ENCODE results near the gene PCMTD2.

Gene PCMTD2

DNA sequence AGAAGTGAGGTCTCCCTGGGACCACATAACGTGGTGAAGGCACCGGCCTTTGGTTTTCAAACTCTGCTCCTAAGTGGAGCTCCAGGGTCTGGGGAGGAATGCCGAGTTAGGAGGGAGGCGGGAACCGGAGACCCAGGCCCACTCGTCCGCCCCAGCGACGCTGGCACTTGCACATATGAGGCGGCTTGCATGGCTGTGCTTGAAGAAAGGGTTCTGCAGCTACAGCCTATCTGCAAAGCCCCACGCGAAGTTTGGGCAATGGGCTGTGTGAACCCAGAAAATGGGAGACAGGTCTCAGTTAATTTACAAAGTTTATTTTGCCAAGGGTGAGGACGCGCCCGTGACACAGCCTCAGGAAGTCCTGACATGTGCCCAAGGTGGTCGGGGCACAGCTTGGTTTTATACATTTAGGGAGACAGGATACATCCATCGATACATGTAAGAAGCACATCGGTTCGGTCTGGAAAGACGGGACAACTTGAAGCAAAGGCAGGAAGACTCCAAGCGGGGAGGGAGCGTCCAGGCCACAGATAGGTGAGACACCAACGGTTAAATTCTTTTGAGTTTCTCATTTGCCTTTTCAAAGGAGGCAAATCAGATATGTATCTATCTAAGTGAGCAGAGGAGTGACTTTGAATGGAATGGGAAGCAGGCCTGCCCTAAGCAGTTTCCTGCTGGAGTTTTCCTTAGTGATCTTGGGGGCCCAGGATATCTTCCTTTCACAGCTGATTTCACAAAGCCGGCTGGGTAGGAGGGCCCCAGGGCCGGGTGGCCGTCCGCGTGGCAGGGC lies 782 bp upstream of the PCMTD2 start:
- TF ChIP-seq, protein P1, sequence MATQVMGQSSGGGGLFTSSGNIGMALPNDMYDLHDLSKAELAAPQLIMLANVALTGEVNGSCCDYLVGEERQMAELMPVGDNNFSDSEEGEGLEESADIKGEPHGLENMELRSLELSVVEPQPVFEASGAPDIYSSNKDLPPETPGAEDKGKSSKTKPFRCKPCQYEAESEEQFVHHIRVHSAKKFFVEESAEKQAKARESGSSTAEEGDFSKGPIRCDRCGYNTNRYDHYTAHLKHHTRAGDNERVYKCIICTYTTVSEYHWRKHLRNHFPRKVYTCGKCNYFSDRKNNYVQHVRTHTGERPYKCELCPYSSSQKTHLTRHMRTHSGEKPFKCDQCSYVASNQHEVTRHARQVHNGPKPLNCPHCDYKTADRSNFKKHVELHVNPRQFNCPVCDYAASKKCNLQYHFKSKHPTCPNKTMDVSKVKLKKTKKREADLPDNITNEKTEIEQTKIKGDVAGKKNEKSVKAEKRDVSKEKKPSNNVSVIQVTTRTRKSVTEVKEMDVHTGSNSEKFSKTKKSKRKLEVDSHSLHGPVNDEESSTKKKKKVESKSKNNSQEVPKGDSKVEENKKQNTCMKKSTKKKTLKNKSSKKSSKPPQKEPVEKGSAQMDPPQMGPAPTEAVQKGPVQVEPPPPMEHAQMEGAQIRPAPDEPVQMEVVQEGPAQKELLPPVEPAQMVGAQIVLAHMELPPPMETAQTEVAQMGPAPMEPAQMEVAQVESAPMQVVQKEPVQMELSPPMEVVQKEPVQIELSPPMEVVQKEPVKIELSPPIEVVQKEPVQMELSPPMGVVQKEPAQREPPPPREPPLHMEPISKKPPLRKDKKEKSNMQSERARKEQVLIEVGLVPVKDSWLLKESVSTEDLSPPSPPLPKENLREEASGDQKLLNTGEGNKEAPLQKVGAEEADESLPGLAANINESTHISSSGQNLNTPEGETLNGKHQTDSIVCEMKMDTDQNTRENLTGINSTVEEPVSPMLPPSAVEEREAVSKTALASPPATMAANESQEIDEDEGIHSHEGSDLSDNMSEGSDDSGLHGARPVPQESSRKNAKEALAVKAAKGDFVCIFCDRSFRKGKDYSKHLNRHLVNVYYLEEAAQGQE (IDR thresholded peaks at IDR 0.05; ENCODE audit: insufficient read depth in 1 of 2, low read depth in 2 of 2, low read length in 2 of 2): no peak
- TF ChIP-seq SIN3A (IDR thresholded peaks at IDR 0.05; ENCODE audit: borderline replicate concordance, insufficient read depth, low read length) (no peak), POLR2AphosphoS5 (IDR thresholded peaks at IDR 0.05; ENCODE audit: low read depth, low read length) (no peak), TAF1 (IDR thresholded peaks at IDR 0.05; ENCODE audit: borderline replicate concordance, insufficient read depth, low read length) (no peak), FOXP2 (optimal IDR thresholded peaks at IDR 0.05; ENCODE audit: borderline replicate concordance, extremely low read depth, extremely low read length, insufficient read depth) (no peak)

DNA sequence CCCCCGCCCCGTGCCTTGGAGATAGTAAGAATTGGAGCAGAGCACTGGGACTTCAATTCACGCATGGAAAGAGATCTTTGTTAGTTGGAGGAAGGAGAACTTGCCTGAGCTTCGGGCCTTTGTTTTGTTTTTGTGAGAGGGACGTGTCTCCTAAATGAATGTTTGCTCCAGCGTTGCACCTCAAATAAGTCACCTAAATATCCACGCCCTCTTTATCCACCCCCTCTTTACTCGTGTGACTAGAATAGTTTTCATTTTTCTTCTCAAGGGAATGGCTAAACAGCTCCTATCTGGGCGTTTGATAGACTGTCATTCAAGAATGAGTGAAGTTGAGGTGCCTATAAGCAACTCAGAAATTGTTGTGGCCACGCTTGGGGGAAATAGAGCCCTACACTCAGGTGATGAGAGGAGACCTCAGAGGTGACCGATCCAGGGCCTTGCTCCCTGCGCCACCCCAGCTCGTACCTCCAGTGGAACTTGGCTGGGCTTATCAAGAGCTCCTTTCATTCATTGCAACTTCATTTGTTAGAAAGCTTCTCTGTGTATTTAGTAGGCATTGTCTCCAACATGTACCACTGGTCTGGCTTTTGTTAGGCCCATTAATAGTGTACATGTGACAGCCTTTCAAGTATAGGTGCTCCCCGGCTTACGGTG lies 861 bp downstream of the PCMTD2 start:
- no peak for TF ChIP-seq POLR2AphosphoS5 (IDR thresholded peaks at IDR 0.05; ENCODE audit: low read depth, low read length)
- TF ChIP-seq FOXP2 (optimal IDR thresholded peaks at IDR 0.05; ENCODE audit: borderline replicate concordance, extremely low read depth, extremely low read length, insufficient read depth): no peak
- TF ChIP-seq, protein P1 (IDR thresholded peaks at IDR 0.05; ENCODE audit: insufficient read depth in 1 of 2, low read depth in 2 of 2, low read length in 2 of 2): no peak
- no peak for TF ChIP-seq SIN3A (IDR thresholded peaks at IDR 0.05; ENCODE audit: borderline replicate concordance, insufficient read depth, low read length)
- TF ChIP-seq TAF1 (IDR thresholded peaks at IDR 0.05; ENCODE audit: borderline replicate concordance, insufficient read depth, low read length): no peak

DNA sequence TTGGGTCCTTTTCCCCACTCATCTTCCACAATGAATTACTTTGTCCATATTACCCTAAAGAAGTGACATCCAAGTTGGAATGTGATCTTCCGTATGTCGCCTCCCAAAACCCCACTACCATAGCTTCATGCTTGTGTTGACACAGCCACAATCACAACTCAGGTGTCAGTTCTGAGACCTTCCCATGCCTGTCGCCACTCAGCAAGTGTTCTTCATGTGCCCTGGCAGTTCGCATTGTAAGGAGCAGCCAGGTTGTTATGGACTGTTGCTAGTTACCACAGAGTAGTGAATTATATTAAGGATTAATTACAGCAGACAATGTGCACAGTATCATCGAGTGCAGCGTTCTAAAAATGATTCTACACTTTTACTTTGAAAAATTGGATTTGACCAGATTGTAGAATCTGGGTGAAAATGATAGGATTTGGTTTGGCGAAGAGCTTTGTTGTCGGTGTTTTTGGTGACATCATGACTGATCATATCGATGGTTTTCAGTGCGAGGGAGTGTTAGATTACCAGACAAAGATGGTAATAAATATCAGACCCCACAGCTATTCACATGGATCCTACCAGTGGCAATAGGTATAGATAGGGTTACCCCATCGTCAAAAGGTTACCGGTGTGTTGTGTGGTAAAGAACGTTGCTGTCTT lies 1.7 kb downstream of the PCMTD2 start:
- TF ChIP-seq FOXP2 (optimal IDR thresholded peaks at IDR 0.05; ENCODE audit: borderline replicate concordance, extremely low read depth, extremely low read length, insufficient read depth): no peak
- no peak for TF ChIP-seq SIN3A (IDR thresholded peaks at IDR 0.05; ENCODE audit: borderline replicate concordance, insufficient read depth, low read length)
- TF ChIP-seq TAF1 (IDR thresholded peaks at IDR 0.05; ENCODE audit: borderline replicate concordance, insufficient read depth, low read length): no peak
- TF ChIP-seq POLR2AphosphoS5 (IDR thresholded peaks at IDR 0.05; ENCODE audit: low read depth, low read length): no peak
- TF ChIP-seq, protein P1 (IDR thresholded peaks at IDR 0.05; ENCODE audit: insufficient read depth in 1 of 2, low read depth in 2 of 2, low read length in 2 of 2): no peak

DNA sequence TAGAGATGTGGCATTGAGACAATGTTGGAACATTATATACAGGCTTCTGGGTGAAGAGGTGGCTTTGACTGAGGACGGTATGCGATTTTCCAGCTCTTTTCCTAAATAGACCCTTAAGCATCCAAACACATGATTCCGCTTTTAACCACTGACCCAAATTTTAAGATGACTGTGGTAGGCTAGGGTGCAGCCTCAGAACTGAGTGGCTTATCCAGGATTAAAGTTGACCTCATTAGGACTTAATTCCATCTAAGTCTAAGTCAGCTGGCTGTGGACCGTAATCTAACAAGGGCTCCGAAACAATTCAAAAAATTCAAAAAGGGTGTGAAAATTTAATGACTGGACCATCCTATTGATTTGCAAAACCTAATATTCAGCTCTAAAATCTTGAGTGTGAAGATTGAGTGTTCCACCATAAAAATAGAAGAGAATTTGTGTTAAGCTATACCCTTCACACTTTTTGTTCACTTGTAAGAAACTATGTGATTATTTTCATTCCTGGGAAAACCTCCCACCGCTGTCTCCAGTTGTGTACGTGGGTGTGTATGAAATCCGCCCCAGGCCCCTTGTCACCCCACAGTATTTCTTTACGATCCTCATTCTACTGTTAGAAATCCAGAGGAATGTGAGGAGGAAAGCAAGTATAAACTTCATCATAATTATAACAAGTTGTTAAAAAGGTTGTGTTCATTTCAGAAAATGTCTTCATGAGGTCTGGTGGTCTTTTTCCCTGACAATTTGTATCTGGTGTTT lies 2.7 kb downstream of the PCMTD2 start:
- TF ChIP-seq FOXP2 (optimal IDR thresholded peaks at IDR 0.05; ENCODE audit: borderline replicate concordance, extremely low read depth, extremely low read length, insufficient read depth) (no peak), SIN3A (IDR thresholded peaks at IDR 0.05; ENCODE audit: borderline replicate concordance, insufficient read depth, low read length) (no peak), TAF1 (IDR thresholded peaks at IDR 0.05; ENCODE audit: borderline replicate concordance, insufficient read depth, low read length) (no peak), POLR2AphosphoS5 (IDR thresholded peaks at IDR 0.05; ENCODE audit: low read depth, low read length) (no peak)
- TF ChIP-seq, protein P1 (IDR thresholded peaks at IDR 0.05; ENCODE audit: insufficient read depth in 1 of 2, low read depth in 2 of 2, low read length in 2 of 2): no peak

Measured in PFSK-1 (cell line).